ENCODE measurements around the gene ITK.

GRCh38 chr5:157196045-157196444 lies 15.4 kb downstream of the ITK start:
- TF ChIP-seq TEAD4 (IDR thresholded peaks at IDR 0.05): no peak
- TF ChIP-seq YY1 (IDR thresholded peaks at IDR 0.05; ENCODE audit: low read depth): no peak
- TF ChIP-seq, protein P1, sequence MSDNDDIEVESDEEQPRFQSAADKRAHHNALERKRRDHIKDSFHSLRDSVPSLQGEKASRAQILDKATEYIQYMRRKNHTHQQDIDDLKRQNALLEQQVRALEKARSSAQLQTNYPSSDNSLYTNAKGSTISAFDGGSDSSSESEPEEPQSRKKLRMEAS (IDR thresholded peaks at IDR 0.05): no peak
- TF ChIP-seq CEBPB (IDR thresholded peaks at IDR 0.05): no peak

Data from Ishikawa (cell line).